NCI-H2081 treated with DMSO at 0.1 percent for 48 hours (cell line): ENCODE results near the gene SLC45A2.
"Not testable (repeated sequence)": the region's sequence is repeated elsewhere in the genome, so short reads cannot be mapped to it uniquely, and the experiment has no call there.

Experiments
- DNase-seq: peaks from one replicate; lab custom pipeline; 2025; lab: John Stamatoyannopoulos, UW

The SLC45A2 gene

DNA sequence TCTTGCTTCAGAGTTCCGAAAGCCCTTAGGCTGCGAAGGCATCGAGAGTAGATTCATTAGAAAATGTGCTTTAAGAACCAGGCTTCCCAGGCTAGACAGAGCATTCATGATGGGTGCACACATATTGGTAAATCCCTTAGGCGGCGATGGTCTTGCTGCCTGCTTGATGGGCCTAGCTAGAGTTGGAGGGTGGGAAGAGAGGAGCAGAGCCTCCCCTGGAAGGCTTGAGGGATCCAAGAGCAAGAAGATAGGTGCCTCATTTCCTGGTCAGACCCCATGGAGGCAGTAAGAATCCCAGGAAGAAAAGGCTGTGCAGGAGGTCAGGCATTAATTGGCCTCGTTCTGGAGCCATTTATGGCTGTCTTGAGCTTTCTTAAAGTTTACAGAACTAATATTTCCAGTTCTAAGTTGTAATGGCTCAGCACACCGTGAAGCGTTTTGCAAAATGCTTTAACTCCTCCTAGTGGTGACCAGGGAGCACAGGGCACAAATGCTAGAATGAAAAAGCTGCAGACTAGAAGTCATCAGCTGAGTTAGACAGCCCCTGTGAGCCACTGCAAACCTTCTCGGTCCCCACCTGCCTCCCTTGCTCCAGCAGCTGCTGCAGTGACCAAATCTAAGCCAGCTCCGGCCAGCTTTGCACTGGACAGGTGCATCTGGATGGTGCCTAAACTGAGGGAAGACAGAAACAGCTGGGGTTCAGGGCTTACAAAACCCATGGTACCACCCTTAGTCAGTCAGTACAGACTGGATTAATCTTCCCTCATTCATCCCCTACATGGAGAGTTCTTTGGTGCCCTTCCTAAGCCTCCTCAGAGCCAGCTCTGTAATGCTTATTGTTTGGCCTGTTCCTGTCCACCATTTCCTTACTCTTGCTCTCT is 14.7 kb downstream of the SLC45A2 start:
- DNase-seq = no peak

DNA sequence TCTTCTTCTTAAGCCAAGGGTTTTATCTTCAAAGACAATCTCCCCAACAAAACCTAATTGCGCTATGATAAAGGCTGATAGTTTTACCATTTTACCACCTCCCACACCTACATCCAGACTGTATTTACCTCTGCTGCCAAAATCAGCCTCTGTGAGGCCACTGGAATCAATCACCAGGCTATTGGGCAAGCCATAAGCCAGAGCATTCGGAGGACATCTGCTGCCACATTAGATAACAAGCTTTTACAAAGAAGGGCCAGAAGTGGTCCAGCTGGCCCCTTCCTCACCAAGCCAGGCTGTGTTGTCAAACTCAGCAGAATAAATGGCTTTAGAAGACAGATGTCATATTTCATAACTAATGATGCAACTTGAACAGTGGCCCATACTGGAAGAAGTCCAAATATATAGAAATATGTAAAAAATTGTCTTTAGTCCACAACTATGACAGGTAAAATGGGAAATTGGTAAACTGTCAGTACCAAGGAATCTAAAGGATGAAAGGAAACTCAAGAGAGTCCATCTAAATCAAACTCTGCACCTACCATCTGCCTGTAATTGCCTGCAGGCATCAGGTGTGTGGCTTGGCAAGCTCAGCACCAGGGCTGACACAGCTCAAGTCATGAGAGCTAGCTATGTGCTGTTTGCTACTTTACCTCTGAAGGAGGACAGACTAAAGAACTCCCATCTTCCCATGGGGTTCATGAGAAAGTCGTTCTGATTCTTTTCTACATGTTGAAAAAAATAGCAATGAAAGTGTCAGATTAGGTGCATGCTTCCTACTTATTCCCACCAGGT is 16.1 kb downstream of the SLC45A2 start:
- DNase-seq = no peak

DNA sequence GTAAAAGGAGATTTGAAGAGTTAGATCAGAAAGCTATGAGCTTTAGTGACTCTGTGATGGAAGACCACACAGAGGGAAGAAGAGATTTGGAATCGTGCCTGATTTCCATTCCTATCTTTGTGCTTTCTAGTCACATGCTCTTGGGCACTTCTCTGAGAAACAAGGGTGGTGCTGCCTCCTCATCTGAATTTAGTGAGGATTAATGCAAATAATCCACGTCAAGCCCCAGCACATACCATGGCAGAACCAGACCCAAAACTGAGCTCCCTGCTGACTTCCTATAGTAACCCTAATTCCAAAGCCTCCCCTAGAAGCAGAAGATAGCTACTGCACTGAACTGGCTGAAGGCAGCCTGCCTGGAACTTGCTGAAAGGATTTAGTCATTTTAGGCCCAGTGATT is 17.7 kb downstream of the SLC45A2 start:
- no peak for DNase-seq

DNA sequence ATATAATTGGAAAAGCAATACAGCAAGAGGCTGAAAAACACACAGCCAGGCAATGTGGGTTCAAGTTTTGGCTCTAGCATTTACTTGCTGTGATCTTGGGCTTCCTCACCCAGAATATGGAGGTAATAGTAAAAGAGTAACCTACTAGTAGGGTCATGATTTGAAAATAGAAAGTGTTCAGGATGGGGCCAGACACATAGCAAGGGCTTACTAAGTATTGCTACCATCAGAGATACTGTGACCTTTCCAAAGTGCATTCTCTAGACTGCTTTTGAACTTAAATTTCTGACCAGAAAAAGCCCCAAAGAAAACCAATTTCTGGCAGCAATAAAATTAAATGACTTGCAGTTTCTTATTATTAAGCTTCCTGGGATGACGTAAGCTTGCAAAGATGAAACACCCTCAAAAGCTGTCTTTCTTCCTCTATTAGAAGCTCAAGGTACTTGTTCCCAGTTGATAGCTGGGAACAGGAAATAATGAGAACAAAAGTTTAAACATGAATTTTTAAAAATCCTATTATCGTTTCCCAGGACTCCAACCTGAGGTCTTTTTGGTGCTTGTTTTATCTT is 20.3 kb downstream of the SLC45A2 start:
- DNase-seq = no peak

DNA sequence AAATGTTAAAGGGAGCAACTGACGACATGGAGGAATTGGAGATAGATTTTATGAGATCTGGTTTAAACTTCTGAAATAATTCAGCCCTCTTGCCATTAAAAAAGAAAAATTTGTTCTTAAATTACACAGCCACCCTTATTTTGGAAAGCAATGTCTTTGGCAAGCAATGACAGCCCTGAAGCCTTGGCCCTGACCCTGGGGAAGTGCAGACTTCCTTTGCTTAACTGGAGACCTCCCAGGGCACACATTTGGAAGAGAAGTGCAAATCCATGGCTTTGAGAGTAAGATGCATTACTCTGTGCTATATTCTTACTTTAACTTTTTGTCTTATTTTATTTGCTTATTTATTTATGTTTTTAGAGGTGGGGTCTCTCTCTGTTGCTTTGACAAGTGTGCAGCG is 26.3 kb downstream of the SLC45A2 start:
- DNase-seq = no peak

DNA sequence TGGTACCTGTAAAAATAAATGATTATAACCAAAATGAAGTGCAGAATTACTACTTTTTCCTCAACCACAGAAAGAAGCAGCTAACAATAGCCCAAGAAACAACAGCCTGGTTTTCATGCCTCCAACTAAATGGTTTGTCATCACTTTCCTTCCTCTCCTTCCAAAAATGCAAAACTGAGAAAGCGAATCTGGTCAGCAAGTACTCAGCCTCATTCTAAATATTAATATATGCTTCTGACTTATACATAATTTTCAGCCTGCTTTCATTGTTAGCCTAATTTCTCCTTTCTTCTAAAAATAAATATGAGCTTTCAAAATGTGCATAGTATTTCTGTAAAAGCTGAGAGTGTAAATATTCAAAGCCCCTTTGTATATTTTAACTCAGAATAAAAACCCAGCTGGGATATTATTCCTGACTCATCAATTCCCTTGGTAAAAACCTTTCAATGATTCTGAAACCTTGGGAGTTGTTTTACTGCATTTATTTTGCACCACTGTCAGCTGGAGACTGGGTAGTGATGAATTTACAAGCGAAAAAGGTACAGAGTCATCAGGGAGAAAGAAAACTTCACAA is 26.8 kb downstream of the SLC45A2 start:
- no peak for DNase-seq

DNA sequence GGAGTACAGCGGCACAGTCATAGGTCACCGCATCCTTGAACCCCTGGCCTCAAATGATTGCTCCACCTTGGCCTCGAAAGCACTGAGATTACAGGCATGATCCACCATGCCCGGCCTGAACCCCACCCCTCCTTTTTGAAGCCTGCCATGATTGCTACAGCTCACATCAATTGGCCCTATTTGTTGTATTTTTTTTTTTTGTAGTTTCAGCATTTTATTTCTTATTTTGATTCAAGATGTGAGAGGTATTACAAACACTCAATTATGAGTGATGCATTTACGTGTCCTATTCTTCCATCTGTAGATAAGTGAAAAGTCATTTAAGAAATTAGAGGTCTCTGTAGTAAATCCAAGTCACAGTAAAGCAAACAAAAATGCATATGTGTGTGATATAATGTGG is 32.3 kb downstream of the SLC45A2 start:
- not testable (repeated sequence) for DNase-seq

DNA sequence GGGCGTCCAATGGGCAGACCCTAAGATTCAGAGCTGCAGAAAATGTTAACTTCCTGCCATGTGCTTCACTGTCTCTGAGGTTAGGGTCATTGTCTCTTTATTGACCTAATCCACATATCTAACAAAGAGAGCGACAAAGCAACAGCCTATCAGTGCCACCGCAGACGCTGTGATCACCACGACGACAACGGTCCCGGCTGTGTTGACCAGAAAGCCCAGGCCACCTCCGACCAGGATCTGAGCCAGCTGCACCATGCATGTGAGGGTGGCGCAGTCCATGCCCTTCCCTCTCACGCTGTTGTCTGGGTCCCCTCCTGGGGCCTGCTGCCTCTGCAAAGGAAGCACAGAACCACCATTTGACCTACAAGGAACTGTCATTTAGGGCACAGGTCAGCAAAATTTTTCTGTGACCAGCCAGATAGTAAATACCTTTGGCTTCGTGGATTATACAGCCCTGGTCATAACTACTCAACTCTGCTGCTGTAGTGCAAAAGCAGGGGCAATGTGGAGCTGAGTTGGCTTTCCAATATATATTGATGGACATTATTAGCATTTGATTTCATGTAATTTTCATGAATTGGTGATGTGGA is 39.9 kb downstream of the SLC45A2 start:
- DNase-seq = no peak

DNA sequence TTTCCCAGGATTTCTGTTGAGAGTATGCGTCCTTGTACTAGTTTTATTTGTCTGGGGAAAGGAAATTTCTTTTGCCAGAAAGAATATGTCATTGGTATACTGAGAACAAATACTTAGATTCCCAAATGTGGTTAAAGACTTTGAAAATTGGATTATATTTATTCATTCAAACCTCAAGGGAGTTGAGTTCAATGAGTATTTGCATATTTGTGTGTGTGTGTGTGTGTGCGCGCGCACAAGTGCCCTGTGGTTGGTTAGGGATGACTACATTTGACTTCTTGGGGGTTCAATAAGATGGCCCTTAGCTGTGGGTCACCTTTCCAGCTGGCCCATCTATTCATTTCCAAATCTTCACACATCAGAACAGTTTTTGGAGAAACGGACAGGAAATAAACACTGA is 43.4 kb downstream of the SLC45A2 start:
- DNase-seq = no peak

DNA sequence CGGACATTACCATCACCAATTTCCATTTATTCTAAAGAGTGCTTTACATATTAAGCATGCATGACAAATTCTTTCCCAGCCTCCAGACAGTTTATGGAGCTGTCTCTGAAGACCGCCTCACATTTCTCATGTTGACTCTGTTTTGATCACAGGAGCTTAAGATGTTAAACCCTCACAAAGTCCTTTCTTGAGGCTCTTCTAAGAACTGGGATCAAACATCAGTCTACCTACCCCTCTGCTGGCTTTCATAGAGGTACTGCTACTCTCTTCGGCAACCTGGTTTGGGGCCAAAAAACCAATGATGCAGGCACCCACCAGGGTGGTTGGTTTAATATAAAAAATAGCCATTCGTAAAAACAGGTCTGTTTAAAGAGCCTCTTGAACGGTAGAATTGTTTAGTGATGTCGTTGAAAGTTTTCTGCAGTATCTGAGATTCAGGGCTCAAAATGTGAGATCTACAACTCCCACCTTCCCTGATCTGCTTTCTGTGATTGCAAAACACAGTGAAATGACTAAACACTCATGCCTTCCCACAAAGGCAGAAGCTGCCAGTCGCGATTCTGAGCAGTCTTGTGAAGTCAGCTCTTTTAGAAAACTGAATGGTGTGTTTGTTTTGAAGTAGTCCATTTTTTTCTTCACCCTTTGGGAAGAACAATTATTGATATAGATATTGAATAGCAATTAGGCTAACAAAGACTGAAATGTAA is 44.8 kb downstream of the SLC45A2 start:
- DNase-seq = no peak

DNA sequence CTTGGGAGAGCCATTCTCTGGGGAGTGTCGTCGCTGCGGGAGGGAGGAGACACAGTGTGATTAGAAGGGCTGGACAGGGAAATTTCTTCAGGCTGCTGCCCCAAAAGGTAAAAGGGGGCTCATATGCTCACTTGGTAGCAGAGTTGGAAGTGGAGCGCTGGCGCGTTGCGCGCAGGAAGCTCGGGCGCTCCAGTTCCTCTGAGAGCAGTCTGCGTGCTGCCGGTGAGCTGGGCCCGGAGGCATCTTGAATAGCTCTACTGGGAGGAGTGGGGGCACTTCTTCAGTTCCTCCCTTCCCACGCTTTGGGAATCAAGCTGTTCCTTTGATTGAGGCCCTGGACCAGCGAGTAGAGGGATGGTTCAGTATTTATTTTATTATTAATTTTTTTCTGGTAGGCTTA is 45.6 kb downstream of the SLC45A2 start:
- DNase-seq = no peak

DNA sequence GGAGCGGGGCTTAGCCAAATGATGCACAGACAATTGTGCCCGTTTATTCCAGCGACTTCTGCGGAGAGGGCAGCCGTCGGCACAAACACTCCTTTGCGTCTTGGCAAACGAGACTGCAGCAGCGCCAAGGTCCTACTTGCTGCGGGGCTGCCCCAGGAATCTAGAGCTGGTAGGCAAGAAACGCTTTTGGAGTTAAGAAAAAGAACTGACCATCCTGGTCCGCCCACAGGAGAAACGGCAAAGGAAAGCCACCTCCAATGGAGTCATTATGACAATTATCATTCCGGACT is 46.0 kb downstream of the SLC45A2 start:
- no peak for DNase-seq

DNA sequence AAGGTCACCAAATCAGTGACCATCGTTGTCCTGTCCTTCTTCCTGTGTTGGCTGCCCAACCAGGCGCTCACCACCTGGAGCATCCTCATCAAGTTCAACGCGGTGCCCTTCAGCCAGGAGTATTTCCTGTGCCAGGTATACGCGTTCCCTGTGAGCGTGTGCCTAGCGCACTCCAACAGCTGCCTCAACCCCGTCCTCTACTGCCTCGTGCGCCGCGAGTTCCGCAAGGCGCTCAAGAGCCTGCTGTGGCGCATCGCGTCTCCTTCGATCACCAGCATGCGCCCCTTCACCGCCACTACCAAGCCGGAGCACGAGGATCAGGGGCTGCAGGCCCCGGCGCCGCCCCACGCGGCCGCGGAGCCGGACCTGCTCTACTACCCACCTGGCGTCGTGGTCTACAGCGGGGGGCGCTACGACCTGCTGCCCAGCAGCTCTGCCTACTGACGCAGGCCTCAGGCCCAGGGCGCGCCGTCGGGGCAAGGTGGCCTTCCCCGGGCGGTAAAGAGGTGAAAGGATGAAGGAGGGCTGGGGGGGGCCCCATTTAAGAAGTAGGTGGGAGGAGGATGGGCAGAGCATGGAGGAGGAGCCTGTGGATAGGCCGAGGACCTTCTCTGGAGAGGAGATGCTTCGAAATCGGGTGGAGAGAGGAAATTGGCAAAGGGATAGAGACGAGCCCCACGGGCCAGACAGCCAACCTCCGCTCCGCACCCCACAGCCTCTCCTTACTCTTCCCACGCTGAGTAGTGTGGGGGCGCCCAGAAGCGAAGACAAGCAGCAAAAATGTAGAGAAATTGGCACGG is 46.6 kb downstream of the SLC45A2 start:
- DNase-seq = no peak

DNA sequence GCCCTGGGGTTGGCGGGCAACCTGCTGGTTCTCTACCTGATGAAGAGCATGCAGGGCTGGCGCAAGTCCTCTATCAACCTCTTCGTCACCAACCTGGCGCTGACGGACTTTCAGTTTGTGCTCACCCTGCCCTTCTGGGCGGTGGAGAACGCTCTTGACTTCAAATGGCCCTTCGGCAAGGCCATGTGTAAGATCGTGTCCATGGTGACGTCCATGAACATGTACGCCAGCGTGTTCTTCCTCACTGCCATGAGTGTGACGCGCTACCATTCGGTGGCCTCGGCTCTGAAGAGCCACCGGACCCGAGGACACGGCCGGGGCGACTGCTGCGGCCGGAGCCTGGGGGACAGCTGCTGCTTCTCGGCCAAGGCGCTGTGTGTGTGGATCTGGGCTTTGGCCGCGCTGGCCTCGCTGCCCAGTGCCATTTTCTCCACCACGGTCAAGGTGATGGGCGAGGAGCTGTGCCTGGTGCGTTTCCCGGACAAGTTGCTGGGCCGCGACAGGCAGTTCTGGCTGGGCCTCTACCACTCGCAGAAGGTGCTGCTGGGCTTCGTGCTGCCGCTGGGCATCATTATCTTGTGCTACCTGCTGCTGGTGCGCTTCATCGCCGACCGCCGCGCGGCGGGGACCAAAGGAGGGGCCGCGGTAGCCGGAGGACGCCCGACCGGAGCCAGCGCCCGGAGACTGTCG is 47.3 kb downstream of the SLC45A2 start:
- DNase-seq = no peak

DNA sequence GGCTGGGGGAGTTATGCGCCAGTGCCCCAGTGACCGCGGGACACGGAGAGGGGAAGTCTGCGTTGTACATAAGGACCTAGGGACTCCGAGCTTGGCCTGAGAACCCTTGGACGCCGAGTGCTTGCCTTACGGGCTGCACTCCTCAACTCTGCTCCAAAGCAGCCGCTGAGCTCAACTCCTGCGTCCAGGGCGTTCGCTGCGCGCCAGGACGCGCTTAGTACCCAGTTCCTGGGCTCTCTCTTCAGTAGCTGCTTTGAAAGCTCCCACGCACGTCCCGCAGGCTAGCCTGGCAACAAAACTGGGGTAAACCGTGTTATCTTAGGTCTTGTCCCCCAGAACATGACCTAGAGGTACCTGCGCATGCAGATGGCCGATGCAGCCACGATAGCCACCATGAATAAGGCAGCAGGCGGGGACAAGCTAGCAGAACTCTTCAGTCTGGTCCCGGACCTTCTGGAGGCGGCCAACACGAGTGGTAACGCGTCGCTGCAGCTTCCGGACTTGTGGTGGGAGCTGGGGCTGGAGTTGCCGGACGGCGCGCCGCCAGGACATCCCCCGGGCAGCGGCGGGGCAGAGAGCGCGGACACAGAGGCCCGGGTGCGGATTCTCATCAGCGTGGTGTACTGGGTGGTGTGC is 48.0 kb downstream of the SLC45A2 start, which contains the start of gene RXFP3:
Gene RXFP3 (plus strand): TSS at position 6 of the 636 bp plus-strand sequence. CDS start 355 bp downstream, at position 361.
- no peak for DNase-seq

DNA sequence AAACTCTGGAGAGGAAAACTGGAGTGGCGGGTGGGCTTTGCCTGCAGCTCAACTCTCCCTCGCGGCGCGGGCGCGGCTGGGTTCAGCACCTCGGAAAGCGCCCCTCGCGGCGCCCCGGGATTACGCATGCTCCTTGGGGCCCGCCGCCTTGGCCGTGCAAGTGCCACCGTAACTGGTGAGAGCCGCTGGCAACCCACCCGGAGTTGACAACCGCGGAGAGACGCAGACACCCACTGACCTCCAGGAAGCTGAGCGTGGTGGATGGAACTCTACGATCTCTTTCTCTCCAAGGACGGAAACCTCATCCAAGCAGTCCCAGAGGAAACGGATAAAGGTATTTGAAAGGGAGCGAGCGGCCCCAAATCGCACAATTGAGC is 48.5 kb downstream of the SLC45A2 start:
- DNase-seq = no peak

DNA sequence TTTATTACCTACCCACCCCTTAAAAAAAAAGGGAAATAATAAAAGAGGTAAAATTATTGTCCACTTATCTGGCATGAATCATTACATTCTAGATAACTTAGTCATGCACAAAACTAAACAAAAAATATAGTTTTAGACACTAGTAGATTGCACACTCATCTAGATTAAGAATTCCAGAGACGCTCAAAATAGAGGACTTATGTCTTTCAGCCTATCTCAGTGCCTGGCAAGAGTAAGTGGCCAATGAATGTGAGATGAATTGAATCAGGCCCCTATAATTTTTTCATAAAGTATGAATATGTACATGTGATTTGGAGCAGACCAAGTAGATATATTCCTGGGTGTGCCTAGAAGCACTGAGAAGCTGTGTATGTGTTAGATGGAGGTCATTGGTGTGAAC is 50.3 kb downstream of the SLC45A2 start:
- DNase-seq = no peak

DNA sequence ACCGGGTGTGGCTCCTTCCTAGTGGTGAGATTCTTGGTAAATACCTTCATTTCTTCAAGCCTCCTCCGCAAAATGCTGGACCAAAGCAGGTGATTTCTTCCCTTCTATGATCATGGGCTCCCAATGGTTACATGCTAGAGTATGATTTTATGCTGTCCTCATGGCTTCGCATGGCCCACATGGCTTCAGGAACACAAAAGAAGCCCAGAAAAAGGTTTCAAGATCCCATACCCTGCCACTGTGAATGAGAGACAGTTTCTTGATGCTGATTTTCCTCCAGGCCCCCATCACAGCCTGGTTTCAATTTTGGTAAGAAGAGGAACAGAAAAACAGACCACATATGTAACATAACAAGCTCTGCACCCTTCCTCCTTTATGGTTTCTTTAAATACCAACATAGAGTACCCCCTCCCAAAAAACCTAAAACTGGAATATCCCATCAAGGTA is 50.7 kb downstream of the SLC45A2 start:
- DNase-seq = no peak

DNA sequence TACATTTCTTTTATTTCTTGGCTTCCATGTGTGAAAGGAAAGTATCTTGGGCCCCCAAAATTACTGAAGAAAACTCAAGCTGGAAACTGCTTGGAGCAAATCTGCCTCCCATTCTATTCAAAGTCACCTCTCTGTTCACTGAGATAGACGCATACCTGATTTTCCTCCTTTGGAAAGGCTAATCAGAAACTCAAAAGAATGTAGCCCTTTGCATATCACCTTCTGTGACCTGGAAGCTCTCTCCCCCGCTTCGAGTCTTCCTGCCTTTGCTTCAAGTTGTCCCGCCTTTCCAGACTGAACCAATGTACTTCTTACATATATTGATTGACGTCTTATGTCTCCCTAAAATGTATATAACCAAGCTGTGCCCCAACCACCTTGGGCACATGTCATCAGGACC is 53.4 kb downstream of the SLC45A2 start:
- no peak for DNase-seq
